Activated CD4-positive, alpha-beta T cell treated with anti-CD3 and anti-CD28 coated beads, Interleukin-2, amount 10 ng/mL, durations not matched to agents 24 days and 14 days (primary cell): ENCODE results near the gene FGFR2. TPM values are rescaled to one million over a fixed set of nuclear protein-coding genes. Genes with fewer than 3 reads are reported as not detected.

ENCODE experiments used
- DNase-seq: peaks from one replicate; pipeline ENCODE4 v3.0.0; 2022
- H3K27ac Mint-ChIP-seq: one replicate; pipeline ENCODE4 v1.8.0; 2022; ENCODE audit warnings: mild to moderate bottlenecking, mixed read lengths
- H3K27me3 Mint-ChIP-seq: one replicate; pipeline ENCODE4 v1.8.0; 2022; ENCODE audit warnings: mixed read lengths
- H3K36me3 Mint-ChIP-seq: one replicate; pipeline ENCODE4 v1.8.0; 2022; ENCODE audit warnings: low read depth, mild to moderate bottlenecking, mixed read lengths
- H3K4me1 Mint-ChIP-seq: one replicate; pipeline ENCODE4 v1.8.0; 2021; ENCODE audit warnings: mixed read lengths
- H3K4me3 Mint-ChIP-seq: one replicate; pipeline ENCODE4 v1.8.0; 2022; ENCODE audit warnings: mild to moderate bottlenecking, moderate library complexity, mixed read lengths
- H3K9me3 Mint-ChIP-seq: one replicate; pipeline ENCODE4 v1.8.0; 2021; ENCODE audit warnings: mixed read lengths
- intact Hi-C: fragments of 100-400 bp; cut with micrococcal nuclease; formaldehyde crosslinking; loops from one replicate; pipeline ENCODE4 v1.15.1; 2023
- total RNA-seq: library from RNA; stranded (reverse); gene quantifications from 2 replicates; pipeline ENCODE4 v1.2.3, GENCODE V29; 2022

FGFR2 gene
- total RNA-seq, 1 donor from 2014 or later: not detected

DNA sequence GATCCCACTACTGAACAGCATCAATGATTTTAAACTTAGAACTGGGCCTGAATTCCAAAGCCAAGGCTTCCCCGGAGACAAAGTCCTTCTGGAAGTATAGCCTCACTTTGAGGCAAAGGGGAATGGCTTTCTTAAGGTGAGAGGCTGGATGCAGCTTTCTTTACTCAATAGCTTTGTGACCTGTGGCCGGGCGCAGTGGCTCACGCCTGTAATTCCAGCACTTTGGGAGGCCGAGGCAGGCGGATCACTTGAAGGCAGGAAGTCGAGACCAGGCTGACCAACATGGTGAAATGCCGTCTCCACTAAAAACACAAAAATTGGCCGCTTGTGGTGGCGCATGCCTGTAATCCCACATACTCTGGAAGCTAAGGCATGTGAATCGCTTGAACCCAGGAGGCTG is 3.2 kb upstream of the FGFR2 start:
- DNase-seq: no peak
- Mint-ChIP-seq H3K9me3 (no peaks in the 10 kb centered on the region), H3K27ac (no peak overlapping the region), H3K36me3 (peaks cover 1% of the 10 kb centered on the region), H3K27me3 (peaks cover 39% of the 10 kb centered on the region), H3K4me1 (peaks cover 6% of the 10 kb centered on the region), H3K4me3 (no peak overlapping the region)
- intact Hi-C loops: loop anchor here (10.0 kb wide), 1 partner anchor 283 kb away; no protein-coding TSS in a partner anchor

DNA sequence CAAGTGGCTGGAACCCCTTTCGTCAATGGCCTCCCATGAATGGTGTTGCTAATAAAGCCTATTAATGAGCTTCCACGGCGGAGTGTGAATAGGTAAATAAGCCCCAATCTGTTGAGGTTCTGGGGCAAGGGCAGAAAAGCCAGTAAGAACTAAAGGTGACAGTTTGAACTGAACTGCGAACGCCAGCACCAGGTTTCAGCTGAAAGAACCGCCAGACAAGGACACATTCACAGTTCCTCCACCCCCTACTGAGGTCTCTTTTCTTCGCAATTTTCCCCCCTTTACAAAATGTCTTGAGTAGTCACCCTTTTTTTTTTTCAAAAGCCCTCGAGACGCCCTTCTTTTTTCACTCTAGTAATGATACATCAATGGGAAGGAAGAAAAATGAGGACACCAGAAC is 2.4 kb upstream of the FGFR2 start:
- Mint-ChIP-seq H3K4me1 (peaks cover 6% of the 10 kb centered on the region), H3K4me3 (no peak overlapping the region), H3K36me3 (peaks cover 1% of the 10 kb centered on the region), H3K9me3 (no peaks in the 10 kb centered on the region), H3K27me3 (peaks cover 46% of the 10 kb centered on the region), H3K27ac (no peak overlapping the region)
- DNase-seq: no peak
- intact Hi-C loops: loop anchor here (10.0 kb wide), 1 partner anchor 284 kb away; no protein-coding TSS in a partner anchor

DNA sequence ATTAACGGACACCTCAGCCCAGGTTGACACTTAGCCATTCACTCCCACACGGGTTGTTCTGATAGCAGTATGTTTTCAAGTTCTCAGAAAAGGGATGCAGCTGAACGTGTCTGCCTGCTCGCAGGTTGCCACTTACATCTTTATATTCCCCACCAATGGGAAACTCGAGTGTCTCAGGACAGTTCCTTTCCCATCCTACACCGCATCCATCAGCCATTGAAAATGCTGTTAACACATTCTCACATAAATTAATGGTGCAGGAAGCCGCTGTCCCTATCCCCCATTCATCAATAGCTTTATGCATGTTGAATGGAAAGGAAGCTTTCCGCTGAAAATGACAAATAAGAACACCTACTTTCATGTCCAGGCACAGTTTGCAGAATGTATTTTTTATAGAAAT is 1.7 kb upstream of the FGFR2 start:
- Mint-ChIP-seq H3K4me3 (no peak overlapping the region), H3K27me3 (peaks cover 49% of the 10 kb centered on the region), H3K9me3 (no peaks in the 10 kb centered on the region), H3K4me1 (peaks cover 6% of the 10 kb centered on the region), H3K36me3 (peaks cover 1% of the 10 kb centered on the region), H3K27ac (no peak overlapping the region)
- intact Hi-C loops: loop anchor here (5.0 to 10.0 kb wide), 2 partner anchors 285 to 1547 kb away; partner anchors contain the start of gene HMX2
- no peak for DNase-seq

DNA sequence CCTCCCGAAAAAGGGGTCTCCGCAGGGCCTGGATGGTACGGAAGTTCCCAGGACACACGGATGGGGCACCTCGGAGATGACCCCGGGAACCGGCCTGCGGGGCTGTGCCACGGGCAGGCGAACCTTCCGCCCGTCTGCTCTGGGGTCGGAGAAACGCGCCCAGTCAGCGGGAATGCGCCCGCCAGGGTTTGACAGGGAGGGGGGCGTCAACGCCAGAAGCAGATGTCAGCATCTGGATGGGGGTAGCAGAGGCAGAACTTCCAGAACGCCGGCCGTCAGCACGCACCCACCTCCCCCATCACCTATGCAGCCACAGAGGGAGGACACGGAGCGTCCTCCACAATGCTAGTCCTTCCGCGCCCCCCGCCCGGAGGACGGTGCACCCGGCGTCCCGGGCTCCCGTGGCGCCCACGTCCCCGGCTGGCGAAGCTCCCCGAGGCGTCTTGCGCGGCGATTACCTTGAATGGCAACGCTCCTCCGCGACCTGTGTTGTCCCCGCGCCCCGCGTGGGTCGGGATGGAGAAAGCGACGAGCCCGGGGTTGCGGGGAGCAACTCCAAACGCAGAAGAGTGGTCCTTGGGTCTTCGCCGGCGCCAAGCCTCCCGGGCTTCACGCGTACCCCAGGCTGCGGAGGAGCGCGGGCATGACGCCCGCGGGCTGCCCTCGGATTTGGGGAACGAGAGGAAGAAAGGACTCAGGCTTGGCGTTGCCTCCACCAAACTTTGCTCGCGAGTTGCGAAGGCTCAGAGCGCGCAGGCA is 561 bp downstream of the FGFR2 start:
- no peak overlapping the region for H3K27ac Mint-ChIP-seq
- intact Hi-C loops: loop anchor here (5.0 kb wide), 1 partner anchor 1550 kb away; the partner anchor contains the start of gene HMX2
- peaks cover 54% of the 10 kb centered on the region for H3K27me3 Mint-ChIP-seq
- peaks cover 6% of the 10 kb centered on the region for H3K4me1 Mint-ChIP-seq
- H3K9me3 Mint-ChIP-seq: no peaks in the 10 kb centered on the region
- H3K36me3 Mint-ChIP-seq: peaks cover 1% of the 10 kb centered on the region
- no peak overlapping the region for H3K4me3 Mint-ChIP-seq
- DNase-seq: no peak

DNA sequence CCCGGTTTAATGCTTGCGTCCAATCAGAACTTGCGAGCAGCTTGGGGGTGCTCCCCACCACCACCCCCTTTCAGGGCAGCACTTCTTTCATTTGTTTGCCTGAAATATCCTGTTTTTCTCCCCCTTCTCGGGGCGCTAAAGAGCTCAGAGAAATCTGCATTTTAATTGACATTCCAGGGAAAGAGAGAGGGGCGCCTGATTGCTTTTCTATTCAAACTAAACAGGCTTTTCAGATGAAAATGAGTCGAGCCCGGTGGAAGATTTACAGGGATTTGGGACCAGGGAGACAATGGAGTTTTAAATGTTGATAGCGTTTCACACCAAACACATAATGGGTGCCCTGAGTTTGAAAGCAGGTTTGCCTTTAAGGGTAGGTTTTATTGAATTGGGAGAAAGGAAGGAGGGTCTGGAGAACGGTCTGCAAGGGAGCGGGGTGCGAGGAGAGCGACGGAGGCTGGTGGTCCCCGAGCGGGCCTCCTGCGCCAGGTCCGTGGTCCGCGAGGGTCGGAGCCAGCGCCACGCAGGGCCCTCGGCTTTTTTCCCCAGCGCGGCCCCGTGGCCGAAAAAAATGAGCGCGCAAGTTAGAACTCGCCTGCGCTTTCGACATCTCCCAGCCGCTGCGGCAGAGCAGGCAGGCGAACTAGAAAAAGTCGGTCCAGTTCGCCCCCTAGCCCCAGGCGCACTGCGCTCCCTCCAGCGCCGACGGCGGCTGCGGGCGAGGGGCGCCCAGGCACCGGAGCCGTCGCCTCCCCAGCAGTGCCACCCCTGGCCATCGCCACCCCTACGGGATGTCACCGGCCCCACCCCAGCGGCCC is 1.3 kb downstream of the FGFR2 start:
- DNase-seq: no peak
- no peaks in the 10 kb centered on the region for H3K9me3 Mint-ChIP-seq
- H3K36me3 Mint-ChIP-seq: peaks cover 1% of the 10 kb centered on the region
- H3K4me1 Mint-ChIP-seq: peaks cover 6% of the 10 kb centered on the region
- H3K27me3 Mint-ChIP-seq: peaks cover 54% of the 10 kb centered on the region
- intact Hi-C loops: loop anchor here (5.0 kb wide), 1 partner anchor 1550 kb away; the partner anchor contains the start of gene HMX2
- peak overlapping the region; percentile 26 for H3K4me3 Mint-ChIP-seq
- peak overlapping the region; percentile 12 for H3K27ac Mint-ChIP-seq

DNA sequence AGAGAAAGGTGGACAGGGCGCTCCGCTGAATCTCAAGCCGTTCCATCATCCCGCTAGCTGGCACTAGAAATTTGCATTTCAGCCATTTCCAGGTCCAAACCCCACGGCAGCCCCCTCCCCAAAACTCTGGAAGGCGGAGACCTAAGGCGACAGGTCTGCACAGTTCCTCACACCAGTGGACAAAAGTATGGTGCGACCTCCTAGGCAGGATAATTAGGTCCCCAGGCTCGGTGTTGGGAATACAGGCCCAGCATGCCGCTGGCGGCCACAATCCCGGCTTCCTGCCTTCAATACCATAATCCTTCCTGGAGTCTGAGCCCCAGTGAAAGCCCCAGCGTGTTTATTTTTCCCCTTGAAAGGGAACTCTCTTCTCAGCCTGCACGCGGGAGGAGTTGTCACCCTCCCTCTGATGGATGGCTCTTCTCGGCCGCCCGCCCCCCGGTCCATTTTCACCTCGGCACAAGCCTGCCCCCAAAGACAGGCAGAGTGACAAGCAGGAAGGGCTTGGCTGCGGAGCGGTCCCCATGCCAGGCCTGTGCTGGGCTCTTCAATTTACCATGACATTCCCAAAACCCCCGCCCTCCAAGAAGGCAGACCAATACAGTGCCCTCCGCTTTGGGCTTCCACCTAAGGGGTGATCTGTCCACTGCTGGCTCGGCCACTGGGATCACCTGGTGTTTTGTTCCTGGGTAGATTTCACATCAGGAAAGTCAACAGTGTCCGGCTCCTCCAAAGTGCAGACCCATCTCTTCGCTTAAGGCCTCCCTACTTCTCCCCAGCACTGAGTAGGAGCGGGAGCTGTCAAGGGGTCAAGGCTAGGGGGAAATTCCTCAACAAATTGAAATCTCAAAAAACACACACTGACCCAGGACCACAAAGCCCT is 2.2 kb downstream of the FGFR2 start:
- peaks cover 1% of the 10 kb centered on the region for H3K36me3 Mint-ChIP-seq

DNA sequence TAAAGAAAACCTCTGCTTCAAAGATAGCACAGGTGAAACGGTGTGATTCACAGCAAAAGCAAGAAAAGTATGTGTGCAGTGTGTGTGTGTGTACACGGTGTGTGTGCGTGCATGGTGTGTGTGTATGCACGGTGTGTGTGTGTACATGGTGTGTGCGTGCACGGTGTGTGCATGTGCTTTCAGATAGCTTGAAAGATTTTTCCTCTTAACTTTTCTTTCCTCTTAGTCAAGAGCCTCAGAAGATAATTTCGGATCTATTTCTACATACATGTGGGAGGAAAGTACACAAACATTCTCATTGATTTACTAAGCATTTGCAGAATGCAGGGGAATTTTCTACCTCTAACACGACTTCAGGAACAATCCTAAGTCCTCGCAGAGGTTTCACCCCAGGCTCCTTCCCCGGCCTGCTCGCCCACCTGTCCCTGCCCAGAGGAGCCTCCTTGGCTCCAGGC is 2.9 kb downstream of the FGFR2 start:
- H3K4me1 Mint-ChIP-seq: peaks cover 6% of the 10 kb centered on the region
- H3K9me3 Mint-ChIP-seq: no peaks in the 10 kb centered on the region
- H3K4me3 Mint-ChIP-seq: no peak overlapping the region
- H3K27me3 Mint-ChIP-seq: peaks cover 43% of the 10 kb centered on the region
- H3K27ac Mint-ChIP-seq: no peak overlapping the region
- intact Hi-C loops: loop anchor here (5.0 kb wide), 1 partner anchor 1552 kb away; the partner anchor contains the start of gene HMX2
- DNase-seq: no peak
- peaks cover 1% of the 10 kb centered on the region for H3K36me3 Mint-ChIP-seq

More for the DNA sequence above, 2.2 kb downstream of the FGFR2 start:
- intact Hi-C loops: loop anchor here (5.0 kb wide), 1 partner anchor 1551 kb away; the partner anchor contains the start of gene HMX2
- Mint-ChIP-seq H3K27ac (no peak overlapping the region), H3K27me3 (peaks cover 49% of the 10 kb centered on the region), H3K9me3 (no peaks in the 10 kb centered on the region), H3K4me3 (no peak overlapping the region), H3K4me1 (peaks cover 6% of the 10 kb centered on the region)
- DNase-seq: no peak

DNA sequence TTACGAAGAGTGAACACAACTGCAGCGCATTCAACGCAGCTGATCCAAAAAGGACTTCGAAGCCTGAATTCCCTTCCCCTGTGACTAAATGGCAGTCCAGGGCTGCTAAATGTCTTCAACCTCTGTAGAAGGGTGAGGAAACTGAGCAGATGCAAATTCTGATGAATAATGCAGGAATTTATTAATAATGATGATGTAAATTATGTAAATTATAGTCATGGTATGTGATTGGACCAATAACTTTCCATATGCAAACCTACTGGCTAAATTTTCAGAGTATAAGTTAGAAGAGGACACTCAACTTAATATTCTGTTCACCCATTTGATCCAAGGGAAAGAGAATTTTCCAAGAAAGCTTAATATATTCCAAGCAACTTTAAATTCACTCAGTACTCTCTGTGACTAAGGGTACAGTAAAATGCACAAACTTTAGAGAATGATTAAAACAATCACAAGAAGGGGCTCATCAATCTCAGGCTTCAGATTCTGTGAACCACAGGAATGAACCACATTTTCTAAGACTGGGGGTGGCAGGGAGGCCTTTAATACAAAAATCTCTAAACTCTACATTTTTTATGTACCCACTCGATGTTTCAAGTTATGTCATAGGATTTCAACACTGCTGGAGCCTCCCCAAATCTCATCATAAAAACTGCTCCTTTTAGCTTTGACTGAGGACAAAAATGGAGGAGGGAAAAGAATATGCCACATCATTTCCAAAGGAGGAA is 3.5 kb downstream of the FGFR2 start:
- intact Hi-C loops: loop anchor here (5.0 kb wide), 1 partner anchor 1553 kb away; the partner anchor contains the start of gene HMX2
- Mint-ChIP-seq H3K27ac (no peak overlapping the region), H3K27me3 (peaks cover 37% of the 10 kb centered on the region), H3K4me1 (peaks cover 6% of the 10 kb centered on the region), H3K9me3 (no peaks in the 10 kb centered on the region), H3K36me3 (peaks cover 1% of the 10 kb centered on the region), H3K4me3 (no peak overlapping the region)
- no peak for DNase-seq

DNA sequence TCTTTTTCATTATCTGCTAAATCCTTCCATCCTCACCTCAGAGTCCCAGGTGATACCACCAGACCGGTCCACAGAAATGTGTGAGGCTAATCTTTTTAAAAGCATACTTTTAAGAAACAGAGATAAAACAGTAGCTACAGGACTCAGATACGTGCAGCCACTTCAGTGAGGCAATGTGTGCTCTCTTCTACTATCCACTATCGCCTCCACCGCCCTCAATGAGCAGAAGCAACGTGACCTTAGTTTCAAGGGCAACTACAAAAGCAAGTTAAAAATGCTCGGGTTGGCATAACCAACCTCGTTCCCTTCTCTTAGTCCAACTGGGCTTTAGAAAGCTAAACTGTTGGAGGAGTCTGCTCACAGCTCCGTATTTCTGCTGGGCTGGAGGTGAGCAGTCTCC is 4.2 kb downstream of the FGFR2 start:
- Mint-ChIP-seq H3K27ac (no peak overlapping the region), H3K9me3 (no peaks in the 10 kb centered on the region), H3K36me3 (peaks cover 1% of the 10 kb centered on the region), H3K4me1 (peaks cover 6% of the 10 kb centered on the region), H3K27me3 (peaks cover 31% of the 10 kb centered on the region), H3K4me3 (no peak overlapping the region)
- intact Hi-C loops: no loop called here
- no peak for DNase-seq

DNA sequence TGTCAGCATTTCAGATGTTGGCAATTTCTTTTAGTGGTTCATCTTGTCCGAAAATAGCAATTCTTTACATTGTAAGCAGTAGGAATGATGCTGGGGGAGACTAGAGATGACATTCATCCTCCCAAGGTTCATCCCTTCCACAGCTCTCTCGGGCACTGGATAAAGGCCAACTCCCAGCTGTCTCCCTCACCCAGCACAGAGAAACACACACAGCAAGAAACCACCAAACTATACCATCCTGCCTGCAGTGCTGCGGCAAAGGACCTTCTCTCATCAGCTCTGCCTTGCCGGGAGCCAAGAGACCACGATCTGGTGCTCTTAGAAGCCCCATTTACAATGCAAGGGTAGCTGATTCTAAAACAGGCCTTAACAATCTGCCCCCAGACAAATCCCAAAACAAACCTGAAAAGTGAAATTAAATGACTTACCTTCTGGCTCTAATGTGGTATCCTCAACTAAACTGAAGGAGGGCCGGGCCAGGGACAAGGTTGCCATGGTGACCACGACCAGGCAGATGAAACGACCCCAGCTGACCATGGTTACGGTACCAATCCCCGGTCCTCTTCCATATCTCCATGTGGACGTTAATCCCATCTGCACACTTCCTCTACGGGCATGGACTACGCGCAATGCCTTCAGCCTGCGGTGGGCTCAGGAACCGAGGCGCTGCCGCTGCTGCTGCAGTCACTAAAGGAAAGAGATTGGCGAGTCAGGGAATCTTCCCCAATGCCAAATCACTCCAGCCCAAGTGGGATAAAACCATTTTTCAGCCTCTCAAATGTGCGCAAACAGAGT is 4.8 kb downstream of the FGFR2 start:
- no peak overlapping the region for H3K27ac Mint-ChIP-seq
- H3K27me3 Mint-ChIP-seq: peaks cover 26% of the 10 kb centered on the region
- intact Hi-C loops: no loop called here
- peaks cover 1% of the 10 kb centered on the region for H3K36me3 Mint-ChIP-seq
- peaks cover 4% of the 10 kb centered on the region for H3K4me1 Mint-ChIP-seq
- no peak for DNase-seq
- H3K4me3 Mint-ChIP-seq: no peak overlapping the region
- no peaks in the 10 kb centered on the region for H3K9me3 Mint-ChIP-seq

DNA sequence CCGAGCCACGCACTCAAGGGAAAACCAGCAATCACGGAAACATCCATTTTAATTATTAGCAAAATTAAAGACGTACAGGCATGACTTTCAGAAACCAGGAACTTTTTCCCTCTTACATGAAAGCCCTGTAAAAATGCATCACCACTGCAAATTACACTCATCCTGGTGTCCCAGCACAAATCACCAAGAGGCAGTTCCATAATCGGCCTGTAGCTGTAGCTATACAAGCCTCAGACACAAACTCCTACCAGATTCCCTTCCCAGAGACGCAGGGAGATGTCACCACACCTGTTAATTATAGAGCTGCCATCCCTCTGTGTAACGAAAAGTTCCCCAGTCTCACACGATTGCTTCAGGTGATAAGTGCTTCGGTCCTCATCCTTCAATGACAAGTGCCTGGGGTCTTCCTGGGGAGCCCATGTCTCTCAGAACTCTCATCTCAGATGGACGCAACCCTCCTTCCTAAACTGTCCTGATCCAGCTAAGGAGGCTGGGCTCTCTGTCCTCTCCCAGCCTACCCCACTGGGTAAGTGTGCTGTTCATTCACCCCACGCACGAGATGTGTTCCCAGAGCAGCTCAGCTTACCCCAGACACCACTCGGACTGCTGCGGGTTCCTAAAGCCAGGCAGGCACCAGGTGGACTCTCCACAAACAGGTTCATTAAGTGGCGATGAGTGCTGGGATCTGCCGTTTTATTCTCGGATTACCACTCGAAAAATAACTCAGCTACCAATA is 5.9 kb downstream of the FGFR2 start:
- peaks cover 4% of the 10 kb centered on the region for H3K4me1 Mint-ChIP-seq
- H3K4me3 Mint-ChIP-seq: no peak overlapping the region
- H3K9me3 Mint-ChIP-seq: no peaks in the 10 kb centered on the region
- H3K27ac Mint-ChIP-seq: no peak overlapping the region
- peaks cover 1% of the 10 kb centered on the region for H3K36me3 Mint-ChIP-seq
- H3K27me3 Mint-ChIP-seq: peaks cover 26% of the 10 kb centered on the region
- DNase-seq: no peak
- intact Hi-C loops: no loop called here

DNA sequence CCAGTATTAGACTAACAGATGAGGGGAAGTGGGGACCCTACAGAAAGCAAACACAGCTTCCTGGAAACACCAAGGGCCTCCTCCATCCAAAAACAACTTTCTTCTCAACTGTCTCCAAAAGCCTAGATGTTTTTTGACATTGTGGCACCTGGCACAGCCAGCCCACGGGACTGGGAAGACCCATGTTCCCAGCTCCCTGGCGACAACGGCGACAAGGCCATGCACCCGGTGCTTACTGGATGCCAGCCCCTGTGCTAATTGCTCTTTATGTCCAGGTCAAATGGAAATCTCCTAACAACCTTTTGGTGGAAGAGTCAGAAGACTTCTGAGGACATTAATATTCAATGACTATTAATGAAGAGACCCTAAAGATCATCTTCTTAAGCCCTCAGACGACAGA is 7.1 kb downstream of the FGFR2 start:
- no peaks in the 10 kb centered on the region for H3K9me3 Mint-ChIP-seq

More for the DNA sequence above, 7.1 kb downstream of the FGFR2 start:
- H3K4me1 Mint-ChIP-seq: no peaks in the 10 kb centered on the region
- no peak for DNase-seq
- no peaks in the 10 kb centered on the region for H3K36me3 Mint-ChIP-seq
- no peak overlapping the region for H3K4me3 Mint-ChIP-seq
- no peak overlapping the region for H3K27ac Mint-ChIP-seq
- H3K27me3 Mint-ChIP-seq: peaks cover 19% of the 10 kb centered on the region
- intact Hi-C loops: no loop called here
